ENCODE data around the gene TMEM132C. TPM values are rescaled to one million over a fixed set of nuclear protein-coding genes. Genes with fewer than 3 reads are reported as not detected.

The TMEM132C gene
- polyA plus RNA-seq, 1 of the 3 experiments (the other 2 are of a cell fraction) = not detected

GRCh38 chr12:128629979-128630378 lies 363.0 kb downstream of the TMEM132C start:
- WGBS (ENCODE audit: low lambda C conversion rate) = 8% methylated on average over 3 of the region's 4 CpGs
- no peaks in the 10 kb centered on the region for H3K9me2 ChIP-seq
- no peak for DNase-seq
- H2AFZ ChIP-seq (ENCODE audit: low read depth) = no peak overlapping the region
- no peak for TF ChIP-seq SMC3 (IDR thresholded peaks at IDR 0.05; ENCODE audit: low read depth, low read length)
- no peak for TF ChIP-seq RXRA (IDR thresholded peaks at IDR 0.05; ENCODE audit: borderline replicate concordance, low read depth)
- TF ChIP-seq CHD2 (IDR thresholded peaks at IDR 0.05; ENCODE audit: low read length, partially characterized antibody) = no peak
- no peak for TF ChIP-seq PBX3 (IDR thresholded peaks at IDR 0.05)
- TF ChIP-seq EP300 (IDR thresholded peaks at IDR 0.05; ENCODE audit: borderline replicate concordance in 1 of 2, low read depth in 1 of 2, low read length in 1 of 2) = no peak
- TF ChIP-seq IRF3 (IDR thresholded peaks at IDR 0.05; ENCODE audit: low read depth, low read length) = no peak
- TF ChIP-seq, protein P1, sequence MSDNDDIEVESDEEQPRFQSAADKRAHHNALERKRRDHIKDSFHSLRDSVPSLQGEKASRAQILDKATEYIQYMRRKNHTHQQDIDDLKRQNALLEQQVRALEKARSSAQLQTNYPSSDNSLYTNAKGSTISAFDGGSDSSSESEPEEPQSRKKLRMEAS (IDR thresholded peaks at IDR 0.05; ENCODE audit: low read depth) = no peak
- no peak for TF ChIP-seq GATA2 (CRISPR knock-in tag; IDR thresholded peaks at IDR 0.05)
- TF ChIP-seq, protein P2, sequence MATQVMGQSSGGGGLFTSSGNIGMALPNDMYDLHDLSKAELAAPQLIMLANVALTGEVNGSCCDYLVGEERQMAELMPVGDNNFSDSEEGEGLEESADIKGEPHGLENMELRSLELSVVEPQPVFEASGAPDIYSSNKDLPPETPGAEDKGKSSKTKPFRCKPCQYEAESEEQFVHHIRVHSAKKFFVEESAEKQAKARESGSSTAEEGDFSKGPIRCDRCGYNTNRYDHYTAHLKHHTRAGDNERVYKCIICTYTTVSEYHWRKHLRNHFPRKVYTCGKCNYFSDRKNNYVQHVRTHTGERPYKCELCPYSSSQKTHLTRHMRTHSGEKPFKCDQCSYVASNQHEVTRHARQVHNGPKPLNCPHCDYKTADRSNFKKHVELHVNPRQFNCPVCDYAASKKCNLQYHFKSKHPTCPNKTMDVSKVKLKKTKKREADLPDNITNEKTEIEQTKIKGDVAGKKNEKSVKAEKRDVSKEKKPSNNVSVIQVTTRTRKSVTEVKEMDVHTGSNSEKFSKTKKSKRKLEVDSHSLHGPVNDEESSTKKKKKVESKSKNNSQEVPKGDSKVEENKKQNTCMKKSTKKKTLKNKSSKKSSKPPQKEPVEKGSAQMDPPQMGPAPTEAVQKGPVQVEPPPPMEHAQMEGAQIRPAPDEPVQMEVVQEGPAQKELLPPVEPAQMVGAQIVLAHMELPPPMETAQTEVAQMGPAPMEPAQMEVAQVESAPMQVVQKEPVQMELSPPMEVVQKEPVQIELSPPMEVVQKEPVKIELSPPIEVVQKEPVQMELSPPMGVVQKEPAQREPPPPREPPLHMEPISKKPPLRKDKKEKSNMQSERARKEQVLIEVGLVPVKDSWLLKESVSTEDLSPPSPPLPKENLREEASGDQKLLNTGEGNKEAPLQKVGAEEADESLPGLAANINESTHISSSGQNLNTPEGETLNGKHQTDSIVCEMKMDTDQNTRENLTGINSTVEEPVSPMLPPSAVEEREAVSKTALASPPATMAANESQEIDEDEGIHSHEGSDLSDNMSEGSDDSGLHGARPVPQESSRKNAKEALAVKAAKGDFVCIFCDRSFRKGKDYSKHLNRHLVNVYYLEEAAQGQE (IDR thresholded peaks at IDR 0.05; ENCODE audit: low read depth, low read length) = no peak
- no peak for TF ChIP-seq POLR2AphosphoS5 (IDR thresholded peaks at IDR 0.05; ENCODE audit: low read depth, low read length)
- no peaks in the 10 kb centered on the region for H4K20me1 ChIP-seq (ENCODE audit: insufficient read depth)
- H3K4me1 ChIP-seq (ENCODE audit: control insufficient read depth in 1 of 2, insufficient read depth in 2 of 2, low read depth in 1 of 2, low read length in 1 of 2) = no peaks in the 10 kb centered on the region
- H3K9ac ChIP-seq = no peak overlapping the region
- CTCF ChIA-PET = interaction anchor here (0.6 kb wide), 1 partner anchor 60 kb away, joined by 3 read pairs; no protein-coding TSS in a partner anchor
- no peaks in the 10 kb centered on the region for H3K9me3 ChIP-seq
- no peaks in the 10 kb centered on the region for H3K79me2 ChIP-seq (ENCODE audit: insufficient read depth)
- no peaks in the 10 kb centered on the region for H3F3A ChIP-seq (replicated peaks; ENCODE audit: insufficient read depth)
- POLR2A ChIA-PET = no interaction called here
- H3K4me2 ChIP-seq = no peak overlapping the region
- H3K27ac ChIP-seq (ENCODE audit: low read depth in 2 of 2, low read length in 1 of 2) = no peak overlapping the region
- H3K4me3 ChIP-seq (ENCODE audit: low read depth in 2 of 2, low read length in 1 of 2) = no peak overlapping the region
- H3K27me3 ChIP-seq (ENCODE audit: insufficient read depth) = no peaks in the 10 kb centered on the region
- H3K36me3 ChIP-seq (replicated peaks in 1 of 2; ENCODE audit: control insufficient read depth in 1 of 2, insufficient read depth in 2 of 2, low read length in 1 of 2) = no peaks in the 10 kb centered on the region

All from SK-N-SH (cell line).